K562 (cell line): ENCODE results near the gene C5AR2. TPM values are rescaled to one million over a fixed set of nuclear protein-coding genes. Genes with fewer than 3 reads are reported as not detected.

Source experiments
- CC2D1A ChIP-seq: fragments of 450-650 bp; IDR thresholded peaks from 2 replicates; pipeline ENCODE4 v1.6.1; 2017; ENCODE audit warnings: mild to moderate bottlenecking
- CTCF ChIP-seq, 3 experiments: IDR thresholded peaks in 2 of 3; conservative IDR thresholded peaks in 1 of 3; 2 replicates each; pipeline ENCODE4 v1.5.1; 2011 to 2012; ENCODE audit warnings: low read length in 3 of 3, mild to moderate bottlenecking in 3 of 3, control low read depth in 2 of 3, improper control_type of control experiment in 1 of 3, inconsistent platforms in 1 of 3, low read depth in 1 of 3, mixed read lengths in 1 of 3, moderate library complexity in 1 of 3; ENCODE audit not compliant: insufficient read depth in 2 of 3
- ESRRA ChIP-seq: fragments of 450-650 bp; IDR thresholded peaks from 2 replicates; pipeline ENCODE4 v1.6.1; 2014; ENCODE audit warnings: low read depth, mild to moderate bottlenecking, moderate library complexity, borderline replicate concordance
- STAT5A ChIP-seq: IDR thresholded peaks from 2 replicates; pipeline ENCODE4 v1.6.1; 2012; ENCODE audit warnings: low read length, inconsistent platforms, borderline replicate concordance
- polyA plus RNA-seq, 8 experiments: library from polyadenylated mRNA; depleted of rRNA in 4 of 8; stranded (reverse) in 5 of 8; unstranded in 3 of 8; fragments of >200 nt; fragmentation: Nextera tagmentation in 2 of 8; fragmentation: Illumina TruSeq in 1 of 8; extraction: Ambion mirVana in 2 of 8; extraction: Trizol in 1 of 8; gene quantifications; 2 replicates each; pipeline versions ENCODE4 v1.2.1 to v1.2.3, GENCODE V29; 2011 to 2014; ENCODE audit warnings: inconsistent platforms in 1 of 8, missing spikeins in 1 of 8
- total RNA-seq, 7 experiments: library from RNA; depleted of rRNA in 6 of 7; stranded (reverse); fragments of >200 nt in 6 of 7; fragmentation: Illumina TruSeq in 2 of 7; extraction: Trizol in 2 of 7; gene quantifications; 2 replicates each; pipeline versions ENCODE4 v1.2.1 to v1.2.3, GENCODE V29; 2011 to 2021; ENCODE audit warnings: low replicate concordance in 1 of 7
- TF ChIP-seq, protein P1 (sequence below), 2 experiments: fragments of 450-650 bp; formaldehyde crosslinking in 1 of 2; IDR thresholded peaks; 2 replicates each; pipeline versions ENCODE4 v1.4.0 to v1.6.1; 2014 to 2020; ENCODE audit warnings: mild to moderate bottlenecking in 2 of 2, borderline replicate concordance in 1 of 2, low read depth in 1 of 2
- TF ChIP-seq, protein P2 (sequence below): fragments of 200-800 bp; sonication (Bioruptor generic); IDR thresholded peaks from 2 replicates; pipeline ENCODE4 v1.6.1; 2017; ENCODE audit warnings: missing genetic modification characterization, missing compliant biosample characterization
- TF ChIP-seq, protein P3 (sequence below): sonication (generic); formaldehyde crosslinking; IDR thresholded peaks from 2 replicates; pipeline ENCODE4 v1.8.0; 2023; ENCODE audit warnings: mild to moderate bottlenecking, missing genetic modification reagents

The C5AR2 gene
- total and polyA plus RNA-seq, 9 of the 15 experiments (the other 6 are each of a cell fraction or from before 2014, with no cell fraction given): 0.01 to 1.1 (median 0.13) TPM

GRCh38 chr19:47309608-47310007, 22.4 kb upstream of the C5AR2 start, which contains the start of gene C5AR1 (continued):
- TF ChIP-seq, protein P1, sequence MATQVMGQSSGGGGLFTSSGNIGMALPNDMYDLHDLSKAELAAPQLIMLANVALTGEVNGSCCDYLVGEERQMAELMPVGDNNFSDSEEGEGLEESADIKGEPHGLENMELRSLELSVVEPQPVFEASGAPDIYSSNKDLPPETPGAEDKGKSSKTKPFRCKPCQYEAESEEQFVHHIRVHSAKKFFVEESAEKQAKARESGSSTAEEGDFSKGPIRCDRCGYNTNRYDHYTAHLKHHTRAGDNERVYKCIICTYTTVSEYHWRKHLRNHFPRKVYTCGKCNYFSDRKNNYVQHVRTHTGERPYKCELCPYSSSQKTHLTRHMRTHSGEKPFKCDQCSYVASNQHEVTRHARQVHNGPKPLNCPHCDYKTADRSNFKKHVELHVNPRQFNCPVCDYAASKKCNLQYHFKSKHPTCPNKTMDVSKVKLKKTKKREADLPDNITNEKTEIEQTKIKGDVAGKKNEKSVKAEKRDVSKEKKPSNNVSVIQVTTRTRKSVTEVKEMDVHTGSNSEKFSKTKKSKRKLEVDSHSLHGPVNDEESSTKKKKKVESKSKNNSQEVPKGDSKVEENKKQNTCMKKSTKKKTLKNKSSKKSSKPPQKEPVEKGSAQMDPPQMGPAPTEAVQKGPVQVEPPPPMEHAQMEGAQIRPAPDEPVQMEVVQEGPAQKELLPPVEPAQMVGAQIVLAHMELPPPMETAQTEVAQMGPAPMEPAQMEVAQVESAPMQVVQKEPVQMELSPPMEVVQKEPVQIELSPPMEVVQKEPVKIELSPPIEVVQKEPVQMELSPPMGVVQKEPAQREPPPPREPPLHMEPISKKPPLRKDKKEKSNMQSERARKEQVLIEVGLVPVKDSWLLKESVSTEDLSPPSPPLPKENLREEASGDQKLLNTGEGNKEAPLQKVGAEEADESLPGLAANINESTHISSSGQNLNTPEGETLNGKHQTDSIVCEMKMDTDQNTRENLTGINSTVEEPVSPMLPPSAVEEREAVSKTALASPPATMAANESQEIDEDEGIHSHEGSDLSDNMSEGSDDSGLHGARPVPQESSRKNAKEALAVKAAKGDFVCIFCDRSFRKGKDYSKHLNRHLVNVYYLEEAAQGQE (IDR thresholded peaks at IDR 0.05; ENCODE audit: borderline replicate concordance): peak; percentile 69; the same call in 1 of the 2 replicates
- TF ChIP-seq, protein P1 (CRISPR knock-in tag; IDR thresholded peaks at IDR 0.05; ENCODE audit: low read depth): no peak
- TF ChIP-seq ESRRA (peak; percentile 28; the same call in 1 of the 2 replicates), STAT5A (no peak), CTCF (IDR thresholded peaks at IDR 0.05 in 2 of 3, conservative IDR thresholded peaks at IDR 0.05 in 1 of 3; ENCODE audit: insufficient read depth in 2 of 3, low read depth in 1 of 3, low read length in 3 of 3) (peak; percentile 27 to 55 (median 39); a peak in 3 of 6 replicates), CC2D1A (0 out of 2 replicates have a peak, but pooled peaks have one; percentile 20)
- TF ChIP-seq, protein P2, sequence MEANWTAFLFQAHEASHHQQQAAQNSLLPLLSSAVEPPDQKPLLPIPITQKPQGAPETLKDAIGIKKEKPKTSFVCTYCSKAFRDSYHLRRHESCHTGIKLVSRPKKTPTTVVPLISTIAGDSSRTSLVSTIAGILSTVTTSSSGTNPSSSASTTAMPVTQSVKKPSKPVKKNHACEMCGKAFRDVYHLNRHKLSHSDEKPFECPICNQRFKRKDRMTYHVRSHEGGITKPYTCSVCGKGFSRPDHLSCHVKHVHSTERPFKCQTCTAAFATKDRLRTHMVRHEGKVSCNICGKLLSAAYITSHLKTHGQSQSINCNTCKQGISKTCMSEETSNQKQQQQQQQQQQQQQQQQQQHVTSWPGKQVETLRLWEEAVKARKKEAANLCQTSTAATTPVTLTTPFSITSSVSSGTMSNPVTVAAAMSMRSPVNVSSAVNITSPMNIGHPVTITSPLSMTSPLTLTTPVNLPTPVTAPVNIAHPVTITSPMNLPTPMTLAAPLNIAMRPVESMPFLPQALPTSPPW (CRISPR knock-in tag): peak; percentile 55; the same call in 1 of the 2 replicates
- TF ChIP-seq, protein P3, sequence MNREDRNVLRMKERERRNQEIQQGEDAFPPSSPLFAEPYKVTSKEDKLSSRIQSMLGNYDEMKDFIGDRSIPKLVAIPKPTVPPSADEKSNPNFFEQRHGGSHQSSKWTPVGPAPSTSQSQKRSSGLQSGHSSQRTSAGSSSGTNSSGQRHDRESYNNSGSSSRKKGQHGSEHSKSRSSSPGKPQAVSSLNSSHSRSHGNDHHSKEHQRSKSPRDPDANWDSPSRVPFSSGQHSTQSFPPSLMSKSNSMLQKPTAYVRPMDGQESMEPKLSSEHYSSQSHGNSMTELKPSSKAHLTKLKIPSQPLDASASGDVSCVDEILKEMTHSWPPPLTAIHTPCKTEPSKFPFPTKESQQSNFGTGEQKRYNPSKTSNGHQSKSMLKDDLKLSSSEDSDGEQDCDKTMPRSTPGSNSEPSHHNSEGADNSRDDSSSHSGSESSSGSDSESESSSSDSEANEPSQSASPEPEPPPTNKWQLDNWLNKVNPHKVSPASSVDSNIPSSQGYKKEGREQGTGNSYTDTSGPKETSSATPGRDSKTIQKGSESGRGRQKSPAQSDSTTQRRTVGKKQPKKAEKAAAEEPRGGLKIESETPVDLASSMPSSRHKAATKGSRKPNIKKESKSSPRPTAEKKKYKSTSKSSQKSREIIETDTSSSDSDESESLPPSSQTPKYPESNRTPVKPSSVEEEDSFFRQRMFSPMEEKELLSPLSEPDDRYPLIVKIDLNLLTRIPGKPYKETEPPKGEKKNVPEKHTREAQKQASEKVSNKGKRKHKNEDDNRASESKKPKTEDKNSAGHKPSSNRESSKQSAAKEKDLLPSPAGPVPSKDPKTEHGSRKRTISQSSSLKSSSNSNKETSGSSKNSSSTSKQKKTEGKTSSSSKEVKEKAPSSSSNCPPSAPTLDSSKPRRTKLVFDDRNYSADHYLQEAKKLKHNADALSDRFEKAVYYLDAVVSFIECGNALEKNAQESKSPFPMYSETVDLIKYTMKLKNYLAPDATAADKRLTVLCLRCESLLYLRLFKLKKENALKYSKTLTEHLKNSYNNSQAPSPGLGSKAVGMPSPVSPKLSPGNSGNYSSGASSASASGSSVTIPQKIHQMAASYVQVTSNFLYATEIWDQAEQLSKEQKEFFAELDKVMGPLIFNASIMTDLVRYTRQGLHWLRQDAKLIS (CRISPR knock-in tag): no peak
